Measurements from ENCODE around the gene TSPAN18. TPM values are rescaled to one million over a fixed set of nuclear protein-coding genes. Genes with fewer than 3 reads are reported as not detected.

Gene TSPAN18
- total and polyA plus RNA-seq, 10 of the 15 experiments (the other 5 are each of a cell fraction or from before 2014, with no cell fraction given) = 0.02 to 0.77 (median 0.13) TPM; not detected in 1

DNA sequence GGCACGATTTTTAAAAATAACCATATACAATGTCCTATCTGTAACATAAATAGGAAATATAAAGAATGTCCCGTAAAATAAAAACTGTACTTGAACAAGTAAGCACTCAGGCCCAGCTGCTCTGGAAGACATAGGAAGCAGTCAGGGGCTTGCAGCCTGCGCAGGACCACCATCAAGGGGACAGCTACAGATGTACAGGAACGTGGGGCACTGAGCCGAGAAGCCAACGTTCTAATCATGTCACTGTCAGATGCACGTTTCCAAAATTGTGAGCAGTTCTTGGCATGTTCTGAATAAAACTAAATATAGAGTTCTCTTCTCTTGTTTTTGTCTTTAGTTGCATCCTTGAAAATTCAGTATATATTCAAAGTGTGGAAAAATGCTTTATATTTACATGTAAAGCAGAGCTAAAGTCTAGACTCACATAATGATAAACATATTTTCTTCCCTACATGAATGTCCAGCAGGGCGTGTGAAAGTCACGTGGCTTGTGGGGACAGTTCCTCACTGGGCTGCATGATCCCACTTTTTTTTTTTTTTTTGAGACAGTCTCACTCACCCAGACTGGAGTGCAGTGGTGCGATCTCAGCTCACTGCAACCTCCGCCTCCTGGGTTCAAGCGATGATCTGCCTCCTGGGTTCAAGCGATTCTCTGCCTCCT is 28.4 kb upstream of the TSPAN18 start:
- intact Hi-C loops (cut with micrococcal nuclease; ENCODE audit: unreplicated experiment) = no loop called here
- Histone ChIP-seq H3K36me3 (ENCODE audit: control insufficient read depth in 2 of 2, insufficient read depth in 2 of 2, low read length in 1 of 2) (no peaks in the 10 kb centered on the region), H3K79me2 (ENCODE audit: control insufficient read depth, insufficient read depth, low read length) (no peaks in the 10 kb centered on the region), H3K4me1 (ENCODE audit: control insufficient read depth, insufficient read depth, low read length) (peaks cover 3% of the 10 kb centered on the region; the same call in 1 of the 2 replicates), H2AFZ (ENCODE audit: control insufficient read depth, low read depth, low read length) (no peak overlapping the region), H3K4me3 (no peak overlapping the region), H4K20me1 (ENCODE audit: control insufficient read depth, insufficient read depth) (no peaks in the 10 kb centered on the region), H3K27ac (ENCODE audit: control insufficient read depth, insufficient read depth) (no peak overlapping the region), H3K27me3 (replicated peaks in 1 of 2; ENCODE audit: control insufficient read depth in 2 of 2, insufficient read depth in 2 of 2, low read length in 1 of 2) (no peaks in the 10 kb centered on the region), H3K4me2 (ENCODE audit: control insufficient read depth, insufficient read depth) (no peak overlapping the region), H3K9ac (ENCODE audit: control insufficient read depth, insufficient read depth, low read length) (no peak overlapping the region), H3K9me3 (replicated peaks; ENCODE audit: control insufficient read depth, insufficient read depth, low read length) (no peaks in the 10 kb centered on the region; the same call in 2 of the 3 replicates)
- FAIRE-seq (no peak), ATAC-seq (no peak), DNase-seq (ENCODE audit: low read depth, low spot score) (no peak)
- ChIA-PET CTCF (interaction anchor here (1.2 kb wide), 1 partner anchor 31 kb away, joined by 3 read pairs; no protein-coding TSS in a partner anchor), SMC1A (ENCODE audit: uncharacterized antibody, unreplicated experiment) (no interaction called here), POLR2A (no interaction called here), RAD21 (ENCODE audit: unreplicated experiment) (no interaction called here)
- TF ChIP-seq HDGF (IDR thresholded peaks at IDR 0.05) = no peak
- TF ChIP-seq, protein P1, sequence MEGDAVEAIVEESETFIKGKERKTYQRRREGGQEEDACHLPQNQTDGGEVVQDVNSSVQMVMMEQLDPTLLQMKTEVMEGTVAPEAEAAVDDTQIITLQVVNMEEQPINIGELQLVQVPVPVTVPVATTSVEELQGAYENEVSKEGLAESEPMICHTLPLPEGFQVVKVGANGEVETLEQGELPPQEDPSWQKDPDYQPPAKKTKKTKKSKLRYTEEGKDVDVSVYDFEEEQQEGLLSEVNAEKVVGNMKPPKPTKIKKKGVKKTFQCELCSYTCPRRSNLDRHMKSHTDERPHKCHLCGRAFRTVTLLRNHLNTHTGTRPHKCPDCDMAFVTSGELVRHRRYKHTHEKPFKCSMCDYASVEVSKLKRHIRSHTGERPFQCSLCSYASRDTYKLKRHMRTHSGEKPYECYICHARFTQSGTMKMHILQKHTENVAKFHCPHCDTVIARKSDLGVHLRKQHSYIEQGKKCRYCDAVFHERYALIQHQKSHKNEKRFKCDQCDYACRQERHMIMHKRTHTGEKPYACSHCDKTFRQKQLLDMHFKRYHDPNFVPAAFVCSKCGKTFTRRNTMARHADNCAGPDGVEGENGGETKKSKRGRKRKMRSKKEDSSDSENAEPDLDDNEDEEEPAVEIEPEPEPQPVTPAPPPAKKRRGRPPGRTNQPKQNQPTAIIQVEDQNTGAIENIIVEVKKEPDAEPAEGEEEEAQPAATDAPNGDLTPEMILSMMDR (IDR thresholded peaks at IDR 0.05 in 2 of 3, conservative IDR thresholded peaks at IDR 0.05 in 1 of 3; ENCODE audit: control insufficient read depth in 2 of 3, extremely low read depth in 1 of 3, insufficient read depth in 1 of 3, low read depth in 3 of 3, low read length in 3 of 3) = no peak
- no TSS peak for BruUV-seq (replicated peaks)
- whole genome bisulfite sequencing (ENCODE audit: insufficient coverage, insufficient replicate concordance, low lambda C conversion rate, missing lambda C conversion rate) = 27% methylated on average over 9 of the region's 13 CpGs
- in situ Hi-C loops (cut with MboI) = no loop called here
